Endothelial cell (in vitro differentiated cells): ENCODE results near the gene ARL11. TPM values are rescaled to one million over a fixed set of nuclear protein-coding genes. Genes with fewer than 3 reads are reported as not detected.

ENCODE experiments used
- DNase-seq: peaks from one replicate; pipeline ENCODE4 v3.0.0; 2021; ENCODE audit warnings: low spot score
- H3K27ac Mint-ChIP-seq: one replicate; pipeline ENCODE4 v1.8.0; 2021; ENCODE audit warnings: mixed read lengths, inconsistent platforms; ENCODE audit not compliant: unreplicated experiment
- H3K27me3 Mint-ChIP-seq: one replicate; pipeline ENCODE4 v1.8.0; 2021; ENCODE audit warnings: mild to moderate bottlenecking, moderate library complexity, mixed read lengths, inconsistent platforms; ENCODE audit not compliant: unreplicated experiment
- H3K36me3 Mint-ChIP-seq: one replicate; pipeline ENCODE4 v1.8.0; 2021; ENCODE audit warnings: mild to moderate bottlenecking, low read depth, mixed read lengths, inconsistent platforms; ENCODE audit not compliant: unreplicated experiment
- H3K4me1 Mint-ChIP-seq: one replicate; pipeline ENCODE4 v1.8.0; 2021; ENCODE audit warnings: mild to moderate bottlenecking, mixed read lengths, inconsistent platforms; ENCODE audit not compliant: unreplicated experiment
- H3K4me3 Mint-ChIP-seq: one replicate; pipeline ENCODE4 v1.8.0; 2021; ENCODE audit warnings: mild to moderate bottlenecking, mixed read lengths, inconsistent platforms; ENCODE audit not compliant: unreplicated experiment
- H3K9me3 Mint-ChIP-seq: one replicate; pipeline ENCODE4 v1.8.0; 2021; ENCODE audit warnings: mixed read lengths, inconsistent platforms; ENCODE audit not compliant: unreplicated experiment
- CTCF ChIP-seq: fragments of 200-600 bp; sonication (generic); IDR thresholded peaks from one replicate; pipeline ENCODE4 v1.5.0; 2021; ENCODE audit warnings: antibody characterized with exemption; ENCODE audit not compliant: unreplicated experiment
- total RNA-seq: library from RNA; stranded (reverse); fragmentation: NEBNext Ultra II Directional; extraction: Animal tissue kit (Norgen Biotek cat#: 25700); gene quantifications from one replicate; pipeline ENCODE4 v1.2.1, GENCODE V29; 2021; ENCODE audit not compliant: unreplicated experiment

ARL11 gene
- total RNA-seq, 1 donor from 2014 or later = 1.4 TPM

DNA sequence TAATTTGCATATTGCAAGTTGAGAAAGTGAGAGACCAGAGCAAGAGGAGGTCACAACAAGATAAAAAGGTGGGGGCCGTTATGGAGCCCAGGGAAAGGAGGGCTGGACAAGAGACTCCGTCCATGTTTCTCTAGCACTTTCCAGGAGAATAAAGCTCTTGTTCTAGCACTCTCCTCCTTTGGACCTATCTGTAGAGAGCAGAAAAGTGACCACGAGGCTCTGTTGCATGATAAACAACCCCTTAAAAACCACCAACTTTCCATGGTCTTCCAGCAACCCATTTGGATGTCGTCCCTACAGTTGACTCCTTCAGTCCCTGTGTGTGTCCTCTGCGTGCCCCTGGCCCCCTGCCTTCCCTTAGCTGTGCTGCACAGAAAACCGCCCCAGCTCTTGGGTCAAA, 4.1 kb upstream of the ARL11 start:
- Mint-ChIP-seq H3K9me3 (no peaks in the 10 kb centered on the region), H3K27ac (no peak overlapping the region), H3K36me3 (no peaks in the 10 kb centered on the region), H3K4me3 (no peak overlapping the region), H3K27me3 (no peaks in the 10 kb centered on the region), H3K4me1 (peaks cover 18% of the 10 kb centered on the region)
- no peak for DNase-seq
- no peak for TF ChIP-seq CTCF

DNA sequence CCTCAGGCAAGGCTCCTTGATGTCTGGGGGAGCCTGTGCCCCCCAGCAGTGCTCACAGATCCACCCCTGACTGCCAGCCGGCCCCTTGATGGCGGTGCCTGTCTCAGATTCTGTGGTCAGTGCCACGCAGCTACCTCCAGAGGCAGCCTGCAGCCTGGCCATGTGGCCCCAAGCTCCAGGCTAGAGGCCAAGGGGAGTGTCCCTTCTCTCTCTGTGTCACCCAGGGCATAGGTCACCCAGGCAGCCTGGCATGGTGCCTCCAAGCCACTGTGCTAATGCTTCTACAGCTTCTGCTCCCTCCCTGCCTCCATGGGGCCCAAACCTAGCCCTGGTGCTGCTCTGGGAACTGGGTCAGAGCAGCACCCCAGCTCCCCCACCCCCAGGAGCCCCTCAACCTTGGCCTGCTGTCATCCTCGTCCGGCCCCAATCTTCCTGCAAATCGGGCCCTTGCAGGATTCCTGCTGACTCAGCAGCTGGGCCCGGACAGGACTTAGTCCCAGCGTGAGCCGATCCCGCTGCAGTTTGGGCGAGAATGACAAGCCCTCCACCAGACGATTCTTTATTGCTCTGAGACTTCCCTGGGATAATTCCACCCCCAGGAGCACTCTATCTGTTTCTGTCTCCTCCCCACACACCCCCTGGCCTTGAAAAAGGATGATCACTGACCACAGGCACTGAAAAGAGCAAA, 2.8 kb upstream of the ARL11 start:
- H3K36me3 Mint-ChIP-seq = no peaks in the 10 kb centered on the region
- H3K27ac Mint-ChIP-seq = no peak overlapping the region
- H3K9me3 Mint-ChIP-seq = no peaks in the 10 kb centered on the region
- H3K4me3 Mint-ChIP-seq = no peak overlapping the region
- DNase-seq = no peak
- peaks cover 27% of the 10 kb centered on the region for H3K4me1 Mint-ChIP-seq
- no peak for TF ChIP-seq CTCF
- no peaks in the 10 kb centered on the region for H3K27me3 Mint-ChIP-seq

DNA sequence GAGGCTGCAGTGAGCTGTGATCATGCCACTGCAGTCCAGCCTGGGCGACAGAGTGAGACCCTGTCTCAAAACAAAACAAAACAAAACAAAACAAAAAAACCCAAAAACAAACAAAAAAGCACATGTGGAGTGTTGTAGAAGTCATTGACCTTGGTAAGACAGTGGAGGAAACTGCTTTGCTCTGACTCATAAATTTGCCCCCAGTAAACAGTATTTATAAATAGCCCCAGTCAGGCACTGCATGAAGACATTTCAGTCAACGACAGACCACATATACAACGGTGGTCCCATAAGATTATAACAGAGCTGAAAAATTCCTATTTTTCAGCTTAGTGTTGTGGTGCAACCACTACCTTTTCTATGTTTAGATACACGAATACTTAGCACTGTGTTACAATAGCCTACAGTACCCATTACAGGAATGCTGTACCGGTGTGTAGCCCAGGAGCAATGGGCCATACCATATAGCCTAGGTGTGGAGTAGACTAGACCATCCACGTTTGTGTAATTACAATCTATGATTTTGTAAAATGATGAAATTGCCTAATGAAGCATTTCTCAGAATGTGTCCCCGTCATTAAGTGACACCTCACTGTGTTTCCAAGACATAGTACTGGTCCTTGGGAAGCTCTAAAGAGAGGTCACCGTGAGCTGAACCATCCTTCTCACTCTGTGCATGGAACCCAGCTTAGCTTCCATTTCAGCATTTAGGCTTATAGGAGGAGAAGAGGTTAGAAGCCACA, 1.1 kb downstream of the ARL11 start:
- DNase-seq = no peak
- Mint-ChIP-seq H3K36me3 (no peaks in the 10 kb centered on the region), H3K27me3 (peaks cover 3% of the 10 kb centered on the region), H3K9me3 (no peaks in the 10 kb centered on the region), H3K4me1 (peaks cover 31% of the 10 kb centered on the region), H3K4me3 (peak overlapping the region; percentile 19), H3K27ac (no peak overlapping the region)
- no peak for TF ChIP-seq CTCF

DNA sequence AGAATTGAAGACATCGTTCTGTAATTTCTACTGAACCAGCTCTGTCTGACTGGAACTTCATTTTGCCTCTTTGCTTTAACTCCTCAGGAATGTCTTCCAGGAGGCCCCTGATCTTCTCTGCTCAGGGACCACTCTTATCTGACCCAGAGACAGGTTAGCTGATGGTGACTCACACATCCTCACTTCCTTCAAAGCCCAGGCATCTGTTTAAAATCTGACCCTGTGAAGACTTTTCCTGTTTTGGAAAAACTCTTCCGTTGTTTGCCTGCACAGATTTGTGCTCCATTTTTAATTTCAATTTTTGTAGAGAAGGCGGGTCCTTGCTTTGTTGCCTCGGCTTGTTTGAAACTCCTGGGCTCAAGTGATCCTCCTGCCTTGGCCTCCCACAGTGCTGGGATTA, 1.6 kb downstream of the ARL11 start:
- peaks cover 3% of the 10 kb centered on the region for H3K27me3 Mint-ChIP-seq
- no peak overlapping the region for H3K27ac Mint-ChIP-seq
- no peak for TF ChIP-seq CTCF
- peaks cover 31% of the 10 kb centered on the region for H3K4me1 Mint-ChIP-seq
- H3K36me3 Mint-ChIP-seq = no peaks in the 10 kb centered on the region
- peak overlapping the region; percentile 19 for H3K4me3 Mint-ChIP-seq
- no peaks in the 10 kb centered on the region for H3K9me3 Mint-ChIP-seq
- DNase-seq = no peak

DNA sequence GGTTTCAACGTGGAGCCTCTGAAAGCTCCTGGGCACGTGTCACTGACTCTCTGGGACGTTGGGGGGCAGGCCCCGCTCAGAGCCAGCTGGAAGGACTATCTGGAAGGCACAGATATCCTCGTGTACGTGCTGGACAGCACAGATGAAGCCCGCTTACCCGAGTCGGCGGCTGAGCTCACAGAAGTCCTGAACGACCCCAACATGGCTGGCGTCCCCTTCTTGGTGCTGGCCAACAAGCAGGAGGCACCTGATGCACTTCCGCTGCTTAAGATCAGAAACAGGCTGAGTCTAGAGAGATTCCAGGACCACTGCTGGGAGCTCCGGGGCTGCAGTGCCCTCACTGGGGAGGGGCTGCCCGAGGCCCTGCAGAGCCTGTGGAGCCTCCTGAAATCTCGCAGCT, 2.3 kb downstream of the ARL11 start:
- TF ChIP-seq CTCF = no peak
- Mint-ChIP-seq H3K4me1 (peaks cover 31% of the 10 kb centered on the region), H3K27me3 (peaks cover 5% of the 10 kb centered on the region), H3K27ac (no peak overlapping the region), H3K36me3 (peaks cover 3% of the 10 kb centered on the region), H3K4me3 (no peak overlapping the region), H3K9me3 (no peaks in the 10 kb centered on the region)
- no peak for DNase-seq
